Hematopoietic multipotent progenitor cell treated with erythropoietin and hydrocortisone succinate and interleukin-3 and kit ligand, for 6 days (in vitro differentiated cells): Measurements from ENCODE around the gene LARGE1.

Experiments
- DNase-seq: peaks from one replicate; pipeline ENCODE4 v3.0.0-alpha.2; 2015

Gene LARGE1

GRCh38 chr22:33758961-33759360, 161.3 kb downstream of the LARGE1 start:
- DNase-seq = no peak

- no peak for DNase-seq
Observed at GRCh38 chr22:33757802-33758483, 162.3 kb downstream of the LARGE1 start.

GRCh38 chr22:33757041-33757801, 163.1 kb downstream of the LARGE1 start:
- no peak for DNase-seq

GRCh38 chr22:33756508-33756949, 163.7 kb downstream of the LARGE1 start:
- no peak for DNase-seq

- DNase-seq = no peak
Observed at GRCh38 chr22:33748714-33749113, 171.6 kb downstream of the LARGE1 start.

- peak; percentile 3 for DNase-seq
Observed at GRCh38 chr22:33747576-33748180, 172.6 kb downstream of the LARGE1 start.

GRCh38 chr22:33747029-33747428, 173.2 kb downstream of the LARGE1 start:
- DNase-seq = no peak

GRCh38 chr22:33746501-33746928, 173.8 kb downstream of the LARGE1 start:
- DNase-seq = no peak

GRCh38 chr22:33745501-33745900, 174.8 kb downstream of the LARGE1 start:
- DNase-seq = no peak

GRCh38 chr22:33743756-33744155, 176.5 kb downstream of the LARGE1 start:
- no peak for DNase-seq

GRCh38 chr22:33741025-33741424, 179.3 kb downstream of the LARGE1 start:
- no peak for DNase-seq

GRCh38 chr22:33739516-33739915, 180.8 kb downstream of the LARGE1 start:
- no peak for DNase-seq

GRCh38 chr22:33737662-33738061, 182.6 kb downstream of the LARGE1 start:
- no peak for DNase-seq

- no peak for DNase-seq
Observed at GRCh38 chr22:33735978-33736377, 184.3 kb downstream of the LARGE1 start.

GRCh38 chr22:33728847-33729246, 191.4 kb downstream of the LARGE1 start:
- DNase-seq = no peak

- no peak for DNase-seq
Observed at GRCh38 chr22:33726294-33726734, 194.0 kb downstream of the LARGE1 start.

- DNase-seq = peak; percentile 1
Observed at GRCh38 chr22:33723915-33724314, 196.4 kb downstream of the LARGE1 start.

GRCh38 chr22:33722816-33723215, 197.5 kb downstream of the LARGE1 start:
- no peak for DNase-seq

- no peak for DNase-seq
Observed at GRCh38 chr22:33720166-33720878, 200.0 kb downstream of the LARGE1 start.

- DNase-seq = no peak
Observed at GRCh38 chr22:33717694-33718396, 202.4 kb downstream of the LARGE1 start.

- DNase-seq = no peak
Observed at GRCh38 chr22:33715237-33715985, 204.9 kb downstream of the LARGE1 start.

GRCh38 chr22:33710326-33710725, 209.9 kb downstream of the LARGE1 start:
- no peak for DNase-seq
